Gastroesophageal sphincter (tissue), 4 donors: ENCODE measurements around the gene ABL2. TPM values are rescaled to one million over a fixed set of nuclear protein-coding genes. Genes with fewer than 3 reads are reported as not detected.
"Not testable (repeated sequence)": the region's sequence is repeated elsewhere in the genome, so short reads cannot be mapped to it uniquely, and the experiment has no call there.

Experiments
- ATAC-seq: fragments of 150-250 bp; one replicate; pipeline ENCODE4 v1.9.1; 2016; ENCODE audit warnings: mild to moderate bottlenecking, moderate library complexity
- H3K27ac ChIP-seq, 4 donors: fragments of 200-600 bp; sonication (generic) in 3 of 4; 1 replicate in 3 of 4; 2 replicates in 1 of 4; pipeline ENCODE4 v1.5.1; 2016 to 2019
- H3K27me3 ChIP-seq: fragments of 200-600 bp; sonication (generic); one replicate; pipeline ENCODE4 v1.5.1; 2019
- H3K36me3 ChIP-seq, 2 donors: fragments of 200-600 bp; sonication (generic); one replicate each; pipeline ENCODE4 v1.5.1; 2019; ENCODE audit warnings: control low read depth in 1 of 2
- H3K4me1 ChIP-seq, 3 donors: fragments of 200-600 bp; sonication (generic); 1 replicate in 2 of 3; 2 replicates in 1 of 3; pipeline ENCODE4 v1.5.1; 2016 to 2019; ENCODE audit warnings: control low read depth in 2 of 3
- H3K4me3 ChIP-seq, 2 donors: fragments of 200-600 bp; sonication (generic); one replicate each; pipeline ENCODE4 v1.5.1; 2019; ENCODE audit warnings: mild to moderate bottlenecking in 1 of 2, moderate library complexity in 1 of 2
- H3K9me3 ChIP-seq, 3 donors: fragments of 200-600 bp; sonication (generic); one replicate each; pipeline ENCODE4 v1.5.1; 2017 to 2019; ENCODE audit warnings: control low read depth in 2 of 3
- EP300 ChIP-seq: sonication (generic); formaldehyde crosslinking; IDR thresholded peaks from one replicate; pipeline ENCODE4 v1.6.1; 2017; ENCODE audit warnings: antibody characterized with exemption, mild to moderate bottlenecking
- POLR2A ChIP-seq, 2 donors: fragments of 450-650 bp; IDR thresholded peaks; one replicate each; pipeline ENCODE4 v1.6.1; 2017; ENCODE audit warnings: antibody characterized with exemption in 2 of 2, mild to moderate bottlenecking in 2 of 2, moderate library complexity in 1 of 2
- POLR2AphosphoS5 ChIP-seq: sonication (generic); formaldehyde crosslinking; IDR thresholded peaks from one replicate; pipeline ENCODE4 v1.6.1; 2017; ENCODE audit warnings: antibody characterized with exemption
- WGBS, 2 donors: methylation state at CpG; one replicate each; pipeline ENCODE4 v1.1.5; 2018; ENCODE audit warnings: low coverage in 1 of 2; 5-methylcytosine and 5-hydroxymethylcytosine counted together
- total RNA-seq, 4 donors: library from RNA; depleted of rRNA; stranded (reverse); fragments of >200 nt; gene quantifications; one replicate each; pipeline ENCODE4 v1.1.0, GENCODE V29; 2016
- TF ChIP-seq, protein P1 (sequence below), 4 experiments: fragments of 200-600 bp in 2 of 4; fragments of 450-650 bp in 2 of 4; sonication (generic) in 1 of 4; IDR thresholded peaks; one replicate each; pipeline ENCODE4 v1.5.1; 2017 to 2019; ENCODE audit warnings: antibody characterized with exemption in 4 of 4, mild to moderate bottlenecking in 2 of 4, moderate library complexity in 2 of 4

Gene ABL2
- total RNA-seq, 4 donors from 2014 or later = 11.8 to 22.2 (median 17.2) TPM

- Histone ChIP-seq H3K27ac (no peak overlapping the region), H3K36me3 (no peaks in the 10 kb centered on the region), H3K27me3 (no peaks in the 10 kb centered on the region), H3K9me3 (no peaks in the 10 kb centered on the region), H3K4me1 (peaks cover 0 to 34% (median 12%) of the 10 kb centered on the region in 3 donors), H3K4me3 (no peak overlapping the region)
- TF ChIP-seq POLR2AphosphoS5 = no peak
- TF ChIP-seq, protein P1, sequence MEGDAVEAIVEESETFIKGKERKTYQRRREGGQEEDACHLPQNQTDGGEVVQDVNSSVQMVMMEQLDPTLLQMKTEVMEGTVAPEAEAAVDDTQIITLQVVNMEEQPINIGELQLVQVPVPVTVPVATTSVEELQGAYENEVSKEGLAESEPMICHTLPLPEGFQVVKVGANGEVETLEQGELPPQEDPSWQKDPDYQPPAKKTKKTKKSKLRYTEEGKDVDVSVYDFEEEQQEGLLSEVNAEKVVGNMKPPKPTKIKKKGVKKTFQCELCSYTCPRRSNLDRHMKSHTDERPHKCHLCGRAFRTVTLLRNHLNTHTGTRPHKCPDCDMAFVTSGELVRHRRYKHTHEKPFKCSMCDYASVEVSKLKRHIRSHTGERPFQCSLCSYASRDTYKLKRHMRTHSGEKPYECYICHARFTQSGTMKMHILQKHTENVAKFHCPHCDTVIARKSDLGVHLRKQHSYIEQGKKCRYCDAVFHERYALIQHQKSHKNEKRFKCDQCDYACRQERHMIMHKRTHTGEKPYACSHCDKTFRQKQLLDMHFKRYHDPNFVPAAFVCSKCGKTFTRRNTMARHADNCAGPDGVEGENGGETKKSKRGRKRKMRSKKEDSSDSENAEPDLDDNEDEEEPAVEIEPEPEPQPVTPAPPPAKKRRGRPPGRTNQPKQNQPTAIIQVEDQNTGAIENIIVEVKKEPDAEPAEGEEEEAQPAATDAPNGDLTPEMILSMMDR (IDR thresholded peaks at IDR 0.05) = no peak
- no peak for TF ChIP-seq POLR2A (IDR thresholded peaks at IDR 0.05)
- no peak for TF ChIP-seq EP300
- 95 to 98% methylated on average over 4 of the region's 4 CpGs for WGBS, 2 donors
- no peak for ATAC-seq
Measured at GRCh38 chr1:179231923-179232322, 2.4 kb upstream of the ABL2 start.

DNA sequence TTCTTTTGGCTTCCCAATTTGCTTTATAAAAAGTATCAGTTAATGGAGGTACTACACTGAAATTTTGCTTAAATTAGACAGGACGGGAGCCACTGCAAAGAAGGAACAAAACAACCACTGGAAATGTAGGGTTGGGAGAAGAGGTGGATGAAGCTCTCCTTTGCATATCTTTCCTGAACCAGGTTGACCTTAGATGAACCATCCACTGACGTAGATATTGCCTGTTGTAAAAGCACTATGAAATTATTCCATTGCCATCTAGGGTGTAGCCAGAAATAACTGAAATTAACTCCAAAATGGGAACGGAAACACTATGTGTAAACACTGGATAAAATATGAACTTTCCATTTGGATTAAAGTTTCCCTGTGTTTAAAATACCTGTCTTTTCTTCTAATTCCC is 1.2 kb upstream of the ABL2 start:
- no peak for ATAC-seq
- H3K27ac ChIP-seq = peak overlapping the region in 2 of 4 donors; percentile 87 to 89
- H3K4me1 ChIP-seq = peaks cover 0 to 35% (median 12%) of the 10 kb centered on the region in 3 donors
- no peaks in the 10 kb centered on the region for H3K9me3 ChIP-seq
- H3K4me3 ChIP-seq = no peak overlapping the region
- WGBS, 2 donors = 22 to 28% methylated on average over 3 of the region's 3 CpGs
- TF ChIP-seq EP300 (no peak), POLR2AphosphoS5 (no peak), POLR2A (IDR thresholded peaks at IDR 0.05) (no peak)
- TF ChIP-seq, protein P1 (IDR thresholded peaks at IDR 0.05) = no peak
- no peaks in the 10 kb centered on the region for H3K36me3 ChIP-seq
- no peaks in the 10 kb centered on the region for H3K27me3 ChIP-seq

DNA sequence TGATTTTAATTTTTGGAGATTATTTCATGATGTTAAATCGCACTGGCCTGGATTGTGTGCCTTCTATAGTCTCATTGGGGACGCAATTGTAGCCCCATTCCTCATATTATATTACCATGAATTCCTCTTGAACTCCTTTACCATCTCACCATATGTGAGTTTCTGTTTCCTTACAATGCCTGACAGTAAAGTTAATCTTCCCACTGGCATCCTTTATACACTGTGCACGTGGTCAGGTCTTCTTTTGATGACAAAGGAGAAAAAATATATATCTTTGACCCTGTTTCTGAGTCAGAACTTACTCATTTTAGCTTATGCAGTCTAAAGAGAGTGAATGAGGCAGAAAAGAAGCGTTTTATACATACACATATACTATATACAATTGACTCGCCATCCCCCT is 774 bp upstream of the ABL2 start:
- peak overlapping the region in 3 of 4 donors; percentile 83 to 89 (median 87) for H3K27ac ChIP-seq
- no peaks in the 10 kb centered on the region for H3K27me3 ChIP-seq
- WGBS, 2 donors = 29 to 44% methylated on average over 5 of the region's 5 CpGs
- no peak for TF ChIP-seq EP300
- TF ChIP-seq POLR2A (IDR thresholded peaks at IDR 0.05) = no peak
- TF ChIP-seq POLR2AphosphoS5 = no peak
- TF ChIP-seq, protein P1 (IDR thresholded peaks at IDR 0.05) = no peak
- peaks cover 0 to 35% (median 12%) of the 10 kb centered on the region in 3 donors for H3K4me1 ChIP-seq
- no peaks in the 10 kb centered on the region for H3K36me3 ChIP-seq
- no peak for ATAC-seq
- peak overlapping the region; percentile 89 to 100 for H3K4me3 ChIP-seq
- no peaks in the 10 kb centered on the region for H3K9me3 ChIP-seq

GRCh38 chr1:179228783-179229213 is 679 bp downstream of the ABL2 start:
- Histone ChIP-seq H3K4me1 (peaks cover 0 to 35% (median 12%) of the 10 kb centered on the region in 3 donors), H3K36me3 (peaks cover 0 to 8% of the 10 kb centered on the region in 2 donors), H3K4me3 (peak overlapping the region; percentile 89 to 100), H3K27me3 (no peaks in the 10 kb centered on the region), H3K9me3 (no peaks in the 10 kb centered on the region), H3K27ac (peak overlapping the region; percentile 45 to 89 (median 85))
- 0% methylated on average over 1 to 4 of the region's 19 CpGs for WGBS, 2 donors
- TF ChIP-seq POLR2A (IDR thresholded peaks at IDR 0.05) (no peak), POLR2AphosphoS5 (no peak), EP300 (no peak)
- peak; percentile 50 for ATAC-seq

DNA sequence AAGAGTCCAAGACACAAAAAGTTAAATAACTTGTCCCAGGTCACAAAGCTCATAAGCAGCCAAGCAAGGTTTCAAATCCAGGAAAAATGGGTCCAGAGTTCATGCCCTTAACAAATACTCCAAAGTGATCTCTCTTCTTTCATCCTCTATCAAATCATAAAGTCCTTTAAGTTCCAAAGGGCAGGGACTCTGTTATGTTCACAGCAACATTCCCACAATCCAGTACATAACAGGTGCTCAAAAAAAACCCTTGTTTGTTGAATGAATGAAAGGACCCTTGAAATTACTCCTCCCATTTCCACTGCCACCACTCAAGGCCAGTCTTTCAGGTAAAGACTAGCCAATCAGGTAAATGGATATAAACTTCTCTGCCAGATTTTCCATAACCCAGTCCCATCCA is 2.7 kb downstream of the ABL2 start:
- peaks cover 0 to 35% (median 12%) of the 10 kb centered on the region in 3 donors for H3K4me1 ChIP-seq

DNA sequence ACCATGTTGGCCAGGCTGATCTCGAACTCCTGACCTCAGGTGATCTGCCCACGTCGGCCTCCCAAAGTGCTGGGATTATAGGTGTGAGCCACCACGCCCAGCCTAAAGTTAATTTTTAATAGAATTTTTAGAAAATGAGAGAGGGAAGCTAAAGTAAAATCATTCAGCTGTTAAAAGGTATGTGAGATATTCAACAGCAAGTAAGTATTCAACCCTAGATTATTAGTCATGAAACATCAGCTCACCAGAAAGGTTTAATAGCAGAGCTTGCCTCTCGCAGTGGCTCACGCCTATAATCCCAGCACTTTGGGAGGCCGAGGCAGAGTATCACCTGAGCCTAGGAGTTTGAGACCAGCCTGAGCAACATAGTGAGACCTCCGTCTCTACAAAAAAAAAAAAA is 5.0 kb downstream of the ABL2 start:
- 94 to 98% methylated on average over 6 to 8 of the region's 8 CpGs for WGBS, 2 donors
- ATAC-seq, H3K27me3 ChIP-seq, H3K9me3 ChIP-seq, H3K4me3 ChIP-seq, H3K27ac ChIP-seq: not testable (repeated sequence)
- H3K4me1 ChIP-seq = peaks cover 0 to 24% (median 5%) of the 10 kb centered on the region in 3 donors
- peaks cover 0 to 15% of the 10 kb centered on the region in 2 donors for H3K36me3 ChIP-seq

More for the DNA sequence above, 2.7 kb downstream of the ABL2 start:
- Histone ChIP-seq H3K36me3 (peaks cover 0 to 8% of the 10 kb centered on the region in 2 donors), H3K4me3 (no peak overlapping the region), H3K27ac (no peak overlapping the region), H3K27me3 (no peaks in the 10 kb centered on the region), H3K9me3 (no peaks in the 10 kb centered on the region)
- ATAC-seq = no peak
- TF ChIP-seq POLR2A (IDR thresholded peaks at IDR 0.05) (no peak), POLR2AphosphoS5 (no peak), EP300 (no peak)
- TF ChIP-seq, protein P1 (IDR thresholded peaks at IDR 0.05) = no peak

DNA sequence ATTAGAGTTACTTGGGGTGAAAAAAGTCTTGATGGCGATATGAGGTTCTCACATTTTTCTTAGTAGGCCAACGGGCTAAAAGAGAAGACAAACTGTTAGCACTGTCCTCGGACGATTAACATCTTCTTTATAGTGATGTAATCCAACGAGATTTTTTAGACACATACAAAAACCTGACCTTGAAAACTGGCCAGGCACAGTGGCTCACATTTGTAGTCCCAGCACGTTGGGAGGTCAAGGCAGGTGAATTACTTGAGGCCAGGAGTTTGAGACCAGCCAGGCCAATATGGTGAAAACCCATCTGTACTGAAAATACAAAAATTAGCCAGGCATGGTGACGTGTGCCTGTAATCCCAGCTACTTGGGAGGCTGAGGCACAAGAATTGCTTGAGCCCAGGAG is 8.4 kb downstream of the ABL2 start:
- peaks cover 0 to 22% (median 0%) of the 10 kb centered on the region in 3 donors for H3K4me1 ChIP-seq
- not testable (repeated sequence) for H3K4me3 ChIP-seq, ATAC-seq, H3K27ac ChIP-seq, H3K27me3 ChIP-seq, H3K9me3 ChIP-seq
- H3K36me3 ChIP-seq = peaks cover 0 to 23% of the 10 kb centered on the region in 2 donors
- WGBS, 2 donors = 72 to 84% methylated on average over 7 of the region's 7 CpGs
